Cardiac muscle cell (in vitro differentiated cells and primary cell): ENCODE results near the gene RBMS1. TPM values are rescaled to one million over a fixed set of nuclear protein-coding genes. Genes with fewer than 3 reads are reported as not detected.
A peak's percentile ranks its signal among the peaks of the same experiment; 100 is the strongest.

Experiments
- DNase-seq, 2 donors: peaks; one replicate each; pipeline versions ENCODE4 v3.0.0 to v3.0.0-alpha.2; 2010 to 2017; ENCODE audit warnings: low read depth in 1 of 2, low spot score in 1 of 2
- H3K27ac ChIP-seq: fragments of 200-600 bp; sonication (generic); 2 replicates; pipeline ENCODE4 v1.5.1; 2016
- H3K27me3 ChIP-seq: fragments of 200-600 bp; sonication (generic); 2 replicates; pipeline ENCODE4 v1.6.0; 2016; ENCODE audit warnings: control low read depth
- H3K36me3 ChIP-seq: fragments of 200-600 bp; sonication (generic); 2 replicates; pipeline ENCODE4 v1.5.1; 2016; ENCODE audit warnings: control low read depth
- H3K4me1 ChIP-seq: fragments of 200-600 bp; sonication (generic); 2 replicates; pipeline ENCODE4 v1.8.1; 2017; ENCODE audit warnings: low read depth, mild to moderate bottlenecking, mixed run types
- H3K4me3 ChIP-seq: fragments of 200-600 bp; sonication (generic); 2 replicates; pipeline ENCODE4 v1.5.1; 2016; ENCODE audit warnings: mild to moderate bottlenecking
- H3K9me3 ChIP-seq: fragments of 200-600 bp; sonication (generic); 2 replicates; pipeline ENCODE4 v1.5.1; 2017; ENCODE audit warnings: low read depth, mild to moderate bottlenecking, control low read depth
- CTCF ChIP-seq: IDR thresholded peaks from 2 replicates; pipeline ENCODE4 v1.5.1; 2012; ENCODE audit warnings: low read depth, mild to moderate bottlenecking, low read length
- polyA plus RNA-seq: library from polyadenylated mRNA; unstranded; fragments of >200 nt; fragmentation: Nextera tagmentation; extraction: Ambion mirVana; gene quantifications from 2 replicates; pipeline ENCODE4 v1.2.1, GENCODE V29; 2016
- total RNA-seq: library from RNA; depleted of rRNA; stranded (reverse); fragments of >200 nt; gene quantifications from 2 replicates; pipeline ENCODE4 v1.2.3, GENCODE V29; 2016

Gene RBMS1
- total and polyA plus RNA-seq, 2 experiments from 2014 or later, result 89.5 to 99.9 TPM

- H3K36me3 ChIP-seq, result no peaks in the 10 kb centered on the region
- H3K4me1 ChIP-seq, result peaks cover 46% of the 10 kb centered on the region
- peak; percentile 59 to 75 for DNase-seq
- H3K4me3 ChIP-seq, result no peak overlapping the region
- no peaks in the 10 kb centered on the region for H3K27me3 ChIP-seq
- TF ChIP-seq CTCF, result peak; percentile 76
- no peaks in the 10 kb centered on the region for H3K9me3 ChIP-seq
- H3K27ac ChIP-seq, result no peak overlapping the region
Observed at GRCh38 chr2:160324161-160324800, 169.3 kb downstream of the RBMS1 start.

GRCh38 chr2:160322320-160322719, 171.3 kb downstream of the RBMS1 start:
- Histone ChIP-seq H3K4me3 (no peak overlapping the region), H3K27me3 (no peaks in the 10 kb centered on the region), H3K36me3 (no peaks in the 10 kb centered on the region), H3K27ac (no peak overlapping the region), H3K4me1 (peaks cover 33% of the 10 kb centered on the region), H3K9me3 (no peaks in the 10 kb centered on the region)
- no peak for TF ChIP-seq CTCF
- DNase-seq, result no peak

- H3K4me1 ChIP-seq, result peaks cover 33% of the 10 kb centered on the region
- TF ChIP-seq CTCF, result no peak
- no peak for DNase-seq
- no peak overlapping the region for H3K27ac ChIP-seq
- H3K27me3 ChIP-seq, result no peaks in the 10 kb centered on the region
- H3K36me3 ChIP-seq, result no peaks in the 10 kb centered on the region
- H3K4me3 ChIP-seq, result no peak overlapping the region
- no peaks in the 10 kb centered on the region for H3K9me3 ChIP-seq
Observed at GRCh38 chr2:160321006-160321405, 172.6 kb downstream of the RBMS1 start.

GRCh38 chr2:160319700-160320099, 173.9 kb downstream of the RBMS1 start:
- no peaks in the 10 kb centered on the region for H3K9me3 ChIP-seq
- no peaks in the 10 kb centered on the region for H3K36me3 ChIP-seq
- DNase-seq, result no peak
- H3K4me1 ChIP-seq, result peaks cover 27% of the 10 kb centered on the region
- H3K27me3 ChIP-seq, result no peaks in the 10 kb centered on the region
- H3K27ac ChIP-seq, result no peak overlapping the region
- no peak overlapping the region for H3K4me3 ChIP-seq
- no peak for TF ChIP-seq CTCF

- no peaks in the 10 kb centered on the region for H3K9me3 ChIP-seq
- no peak overlapping the region for H3K4me3 ChIP-seq
- no peaks in the 10 kb centered on the region for H3K27me3 ChIP-seq
- peaks cover 27% of the 10 kb centered on the region for H3K4me1 ChIP-seq
- no peak for TF ChIP-seq CTCF
- H3K36me3 ChIP-seq, result no peaks in the 10 kb centered on the region
- H3K27ac ChIP-seq, result no peak overlapping the region
- no peak for DNase-seq
Observed at GRCh38 chr2:160318218-160318617, 175.4 kb downstream of the RBMS1 start.
